ENCODE data around the gene PPP2R5C.
"Not testable (repeated sequence)": the region's sequence is repeated elsewhere in the genome, so short reads cannot be mapped to it uniquely, and the experiment has no call there.

PPP2R5C gene

GRCh38 chr14:101727611-101728366, 33.7 kb upstream of the PPP2R5C start:
- no peak for DNase-seq

DNA sequence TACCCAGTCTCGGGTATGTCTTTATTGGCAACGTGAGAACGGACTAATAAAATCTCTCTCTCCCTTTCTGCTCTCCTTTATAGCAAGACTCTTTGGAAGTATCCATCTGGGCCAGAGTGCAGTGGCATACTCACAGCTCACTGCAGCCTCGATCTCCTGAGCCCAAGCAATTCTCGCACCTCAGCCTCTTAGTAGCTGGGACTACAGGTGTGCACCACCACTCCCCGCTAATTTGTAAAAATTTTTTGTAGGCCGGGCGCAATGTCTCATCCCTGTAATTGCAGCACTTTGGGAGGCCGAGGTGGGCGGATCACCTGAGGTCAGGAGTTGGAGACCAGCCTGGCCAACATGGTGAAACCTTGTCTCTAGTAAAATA, 33.2 kb upstream of the PPP2R5C start:
- DNase-seq, result no peak

DNA sequence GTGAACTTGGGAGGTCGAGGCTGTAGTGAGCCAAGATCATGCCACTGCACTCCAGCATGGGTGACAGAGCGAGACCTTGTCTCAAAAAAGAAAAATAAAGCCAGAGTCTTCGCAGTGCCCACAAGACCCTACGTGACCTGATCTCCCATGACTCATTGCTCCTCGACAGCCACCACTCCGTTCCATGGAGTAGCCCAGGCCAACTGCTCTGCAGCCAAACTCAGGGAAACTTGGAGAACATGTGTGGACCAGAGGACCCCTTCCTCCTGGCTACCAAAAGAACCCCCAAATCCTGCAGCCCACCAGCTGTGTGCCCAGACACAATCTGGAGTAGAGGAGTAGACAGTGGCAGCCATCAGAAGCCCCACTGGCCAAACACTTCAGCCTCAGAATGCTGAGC, 32.1 kb upstream of the PPP2R5C start:
- DNase-seq, result no peak

DNA sequence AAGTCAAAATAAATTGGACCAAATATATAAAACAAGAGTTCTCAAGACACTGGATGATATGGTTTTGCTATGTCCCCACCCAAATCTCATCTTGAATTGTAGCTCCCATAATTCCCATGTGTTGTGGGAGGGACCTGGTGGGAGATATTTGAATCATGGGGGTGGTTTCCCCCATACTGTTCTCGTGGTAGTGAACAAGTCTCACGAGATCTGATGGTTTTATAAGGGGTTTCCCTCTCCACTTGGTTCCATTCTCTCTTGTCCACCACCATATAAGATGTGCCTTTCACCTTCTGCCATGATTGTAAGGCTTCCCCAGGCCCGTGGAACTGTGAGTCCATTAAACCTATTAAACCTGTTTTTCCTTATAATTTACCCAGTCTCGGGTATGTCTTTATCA, 31.4 kb upstream of the PPP2R5C start:
- DNase-seq, result not testable (repeated sequence)

- no peak for DNase-seq
Measured at GRCh38 chr14:101730626-101731186, 30.8 kb upstream of the PPP2R5C start.

DNA sequence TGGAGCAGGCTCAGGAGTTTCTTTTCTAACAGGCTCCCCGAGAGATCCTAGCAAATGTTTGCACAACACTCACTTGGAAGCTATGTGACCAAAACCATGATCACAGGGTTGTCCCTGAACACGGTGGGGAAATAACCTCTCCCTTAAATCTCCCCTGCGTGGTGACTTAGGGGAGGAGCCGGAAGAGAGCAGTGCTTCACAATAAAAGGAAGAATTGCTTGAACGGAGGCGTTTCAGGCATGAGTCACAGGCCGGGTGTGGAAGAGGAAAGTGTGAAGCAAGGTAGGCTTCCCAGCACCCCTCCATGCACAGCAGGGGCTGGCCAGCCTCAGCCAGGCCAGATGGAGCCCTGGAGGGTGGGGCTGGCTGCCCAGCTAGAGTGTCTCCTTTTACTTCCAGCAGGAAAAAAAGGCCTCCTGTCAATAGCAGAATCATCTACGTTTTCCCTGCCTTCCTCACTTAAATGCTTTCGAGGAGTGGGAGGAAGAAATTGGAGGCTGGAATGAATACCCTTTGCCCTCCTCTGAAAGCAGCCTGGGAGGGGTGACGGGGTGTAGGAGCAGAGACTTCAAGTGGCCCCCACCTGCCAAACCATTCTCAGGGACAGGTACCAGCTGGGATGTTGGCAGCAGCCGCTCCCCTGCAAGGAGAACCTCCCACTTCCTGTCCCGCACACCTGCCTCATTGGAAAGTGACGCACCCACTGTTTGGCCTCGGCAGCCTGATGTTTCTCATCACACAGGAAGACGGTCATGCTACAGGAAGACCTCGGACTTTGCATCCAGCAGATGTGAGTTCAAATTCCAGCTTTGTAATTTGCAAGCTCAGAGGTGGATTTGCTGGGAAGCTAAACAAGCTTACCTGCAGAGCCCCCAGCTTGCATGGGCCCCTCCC, 30.1 kb upstream of the PPP2R5C start:
- DNase-seq, result peak; percentile 38

DNA sequence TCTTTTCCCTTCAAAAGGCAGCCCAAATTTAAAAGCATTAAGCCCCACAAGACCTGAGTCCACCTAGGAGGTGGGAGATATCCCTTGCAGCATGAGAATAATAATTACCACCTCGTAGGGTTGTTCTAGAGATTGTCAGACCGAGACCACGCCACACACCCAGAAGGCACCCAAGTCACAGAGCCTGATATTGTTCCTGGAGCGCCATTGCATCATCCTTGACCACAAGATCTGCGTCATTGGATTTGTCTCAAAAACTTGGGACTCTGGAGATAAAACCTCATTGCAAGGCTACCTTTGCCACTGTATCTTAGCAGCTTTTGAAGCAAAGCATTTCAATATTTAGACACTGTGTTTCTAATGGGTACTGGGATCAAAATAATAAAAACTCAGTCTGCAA, 29.4 kb upstream of the PPP2R5C start:
- DNase-seq, result no peak

GRCh38 chr14:101733211-101733610, 28.3 kb upstream of the PPP2R5C start:
- DNase-seq, result peak; percentile 46

DNA sequence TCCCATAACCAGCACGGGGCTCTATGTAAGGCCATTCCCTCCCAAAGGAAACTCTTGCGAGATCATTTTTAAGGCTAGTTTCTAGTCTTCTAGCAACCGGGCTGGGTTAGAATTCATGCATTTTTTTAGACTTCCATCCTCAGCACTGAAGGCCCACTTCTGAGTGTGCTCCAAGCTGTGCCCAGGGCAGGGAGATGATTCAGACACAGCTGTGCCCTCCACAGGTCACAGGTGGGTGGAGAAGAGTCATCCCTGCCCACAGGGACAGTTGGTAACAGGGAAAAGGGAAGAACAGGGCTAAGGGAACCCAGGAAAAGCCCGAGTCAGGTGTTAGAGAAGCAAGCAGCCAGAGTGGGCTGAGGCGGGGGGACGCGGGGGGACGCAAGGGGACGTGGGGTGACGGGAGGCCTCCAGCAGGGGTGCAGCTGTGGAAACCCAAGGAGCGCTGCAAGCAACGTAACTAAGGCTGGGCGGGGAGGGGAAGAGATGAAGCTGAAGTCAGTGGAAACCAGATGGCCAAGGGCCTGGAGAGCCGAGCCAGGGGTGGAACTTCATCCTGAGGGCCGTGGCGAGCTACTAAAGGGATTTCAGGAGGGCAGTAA, 27.2 kb upstream of the PPP2R5C start:
- no peak for DNase-seq

GRCh38 chr14:101735453-101735852, 26.1 kb upstream of the PPP2R5C start:
- DNase-seq, result no peak

DNA sequence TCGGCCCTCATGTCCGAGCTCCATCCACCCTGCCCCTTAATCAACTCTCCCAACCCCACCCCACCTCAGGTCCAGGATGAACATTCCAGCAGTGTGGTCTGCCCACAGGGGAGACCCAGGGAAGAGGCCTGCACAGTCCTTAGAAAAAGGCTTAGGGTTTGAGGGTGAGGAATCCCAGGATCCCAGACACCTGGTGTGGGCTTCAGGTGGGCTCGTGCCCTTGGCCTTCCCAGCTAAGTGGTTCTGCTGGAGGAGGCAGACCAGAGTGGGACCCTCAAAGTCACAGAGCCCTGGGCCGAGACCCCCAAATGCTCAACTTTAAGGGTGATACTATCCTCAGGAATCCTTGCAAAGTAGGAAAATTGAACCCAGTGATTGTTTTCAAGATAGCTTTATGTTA, 25.4 kb upstream of the PPP2R5C start:
- DNase-seq, result no peak

GRCh38 chr14:101736585-101736984, 24.9 kb upstream of the PPP2R5C start:
- no peak for DNase-seq

DNA sequence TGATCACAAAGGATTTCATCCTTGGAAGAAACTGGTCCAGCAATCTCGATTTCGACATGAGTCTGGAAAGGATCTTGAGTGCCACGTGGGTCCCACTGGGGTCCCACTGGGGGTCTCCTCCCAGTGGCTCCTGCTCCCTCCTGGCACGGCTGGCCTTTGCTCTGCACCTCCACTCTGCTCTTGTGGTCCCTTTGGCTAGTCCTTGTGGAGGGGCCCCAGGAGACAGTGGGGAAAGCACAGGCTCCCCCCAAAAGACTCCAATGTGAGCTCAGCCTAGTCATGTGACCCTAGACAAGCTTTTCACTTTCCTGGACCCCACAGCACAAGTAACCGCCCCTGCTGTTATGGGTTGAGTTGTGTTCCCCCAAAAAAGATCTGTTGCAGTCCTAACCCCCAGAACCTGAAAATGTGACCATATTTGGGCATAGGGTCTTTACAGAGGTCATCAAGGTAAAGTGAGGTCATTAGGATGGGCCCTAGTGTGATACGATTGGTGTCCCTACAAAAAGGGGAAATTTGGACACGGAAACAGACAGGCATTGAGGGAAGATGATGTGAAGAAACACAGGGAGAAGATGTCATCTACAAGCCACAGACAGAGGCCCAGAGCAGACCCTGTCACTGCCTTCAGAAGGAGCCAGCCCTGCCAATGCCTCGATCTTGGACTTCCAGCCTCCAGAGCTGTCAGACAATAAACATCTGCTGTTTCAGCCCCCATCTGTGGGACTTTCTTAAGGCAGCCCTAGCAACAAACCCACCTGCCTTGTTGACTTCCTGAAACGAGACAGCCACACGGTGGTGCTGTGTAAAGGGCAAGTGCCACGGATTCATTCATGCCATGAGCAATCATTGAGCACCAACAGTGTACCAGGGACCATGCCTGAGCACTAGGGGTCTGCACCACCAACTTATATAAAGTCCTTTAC, 23.8 kb upstream of the PPP2R5C start:
- no peak for DNase-seq

- DNase-seq, result no peak
Measured at GRCh38 chr14:101738703-101739320, 22.7 kb upstream of the PPP2R5C start.

GRCh38 chr14:101739446-101740141, 21.9 kb upstream of the PPP2R5C start:
- no peak for DNase-seq

DNA sequence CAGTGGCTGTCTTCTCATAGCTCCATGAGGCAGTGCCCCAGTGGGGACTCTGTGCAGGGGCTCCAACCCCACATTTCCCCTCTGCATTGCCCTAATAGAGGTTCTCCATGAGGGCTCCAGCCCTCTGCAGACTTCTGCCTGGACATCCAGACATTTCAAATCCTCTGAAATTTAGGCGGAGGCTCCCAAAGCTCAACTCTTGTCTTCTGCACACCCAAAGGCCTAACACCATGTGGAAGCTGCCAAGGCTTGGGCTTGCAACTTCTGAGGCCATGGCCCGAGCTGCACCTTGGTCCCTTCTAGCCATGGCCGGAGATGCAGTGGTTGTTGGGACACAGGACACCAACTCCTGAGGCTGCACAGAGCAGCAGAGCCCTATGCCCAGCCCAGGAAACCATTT, 20.5 kb upstream of the PPP2R5C start:
- no peak for DNase-seq

- DNase-seq, result no peak
Measured at GRCh38 chr14:101743701-101744100, 17.8 kb upstream of the PPP2R5C start.

DNA sequence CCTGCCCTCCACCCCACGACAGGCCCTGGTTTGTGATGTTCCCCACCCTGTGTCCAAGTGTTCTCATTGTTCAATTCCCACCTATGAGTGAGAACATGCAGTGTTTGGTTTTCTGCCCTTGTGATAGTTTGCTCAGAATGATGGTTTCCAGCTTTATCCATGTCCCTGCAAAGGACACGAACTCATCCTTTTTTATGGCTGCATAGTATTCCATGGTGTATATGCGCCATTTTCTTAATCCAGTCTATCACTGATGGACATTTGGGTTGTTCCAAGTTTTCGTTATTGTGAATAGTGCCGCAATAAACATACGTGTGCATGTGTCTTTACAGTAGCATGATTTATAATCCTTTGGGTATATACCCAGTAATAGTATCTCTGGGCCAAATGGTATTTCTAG, 17.1 kb upstream of the PPP2R5C start:
- not testable (repeated sequence) for DNase-seq

GRCh38 chr14:101749756-101750155, 11.8 kb upstream of the PPP2R5C start:
- not testable (repeated sequence) for DNase-seq

DNA sequence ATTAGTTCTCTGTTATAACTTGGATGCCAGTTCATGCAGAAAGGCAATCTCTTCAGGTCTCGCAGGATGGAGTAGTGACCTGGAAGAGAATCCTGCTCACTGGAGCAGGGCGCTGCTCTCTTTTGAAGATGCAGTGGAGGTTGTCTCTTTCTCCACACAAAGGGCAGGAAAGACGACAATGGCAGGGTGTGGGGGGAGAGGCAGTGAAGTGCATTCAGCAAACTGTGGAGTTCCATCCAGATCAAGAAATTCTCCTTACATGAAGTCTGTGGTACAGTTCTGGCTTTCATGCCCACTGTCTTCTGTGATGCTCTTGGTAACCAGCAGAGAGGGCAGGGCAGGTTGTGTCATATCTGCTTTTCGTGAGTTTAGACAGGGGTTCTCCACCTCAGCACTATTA, 6.6 kb upstream of the PPP2R5C start:
- DNase-seq, result no peak
